Tibial nerve (tissue), 4 donors: ENCODE data around the gene PRELID1.

Experiments used
- EP300 ChIP-seq, 2 donors: sonication (generic); formaldehyde crosslinking; IDR thresholded peaks; one replicate each; pipeline ENCODE4 v1.6.1; 2017; ENCODE audit warnings: antibody characterized with exemption in 2 of 2, mild to moderate bottlenecking in 1 of 2
- POLR2A ChIP-seq, 2 donors: fragments of 450-650 bp; IDR thresholded peaks; one replicate each; pipeline ENCODE4 v1.6.1; 2017; ENCODE audit warnings: antibody characterized with exemption in 2 of 2, mild to moderate bottlenecking in 2 of 2, moderate library complexity in 2 of 2
- TF ChIP-seq, protein P1 (sequence below), 5 experiments: fragments of 200-600 bp in 3 of 5; fragments of 450-650 bp in 2 of 5; sonication (generic) in 3 of 5; IDR thresholded peaks; one replicate each; pipeline ENCODE4 v1.5.1; 2016 to 2019; ENCODE audit warnings: antibody characterized with exemption in 5 of 5, mild to moderate bottlenecking in 3 of 5, moderate library complexity in 2 of 5

DNA sequence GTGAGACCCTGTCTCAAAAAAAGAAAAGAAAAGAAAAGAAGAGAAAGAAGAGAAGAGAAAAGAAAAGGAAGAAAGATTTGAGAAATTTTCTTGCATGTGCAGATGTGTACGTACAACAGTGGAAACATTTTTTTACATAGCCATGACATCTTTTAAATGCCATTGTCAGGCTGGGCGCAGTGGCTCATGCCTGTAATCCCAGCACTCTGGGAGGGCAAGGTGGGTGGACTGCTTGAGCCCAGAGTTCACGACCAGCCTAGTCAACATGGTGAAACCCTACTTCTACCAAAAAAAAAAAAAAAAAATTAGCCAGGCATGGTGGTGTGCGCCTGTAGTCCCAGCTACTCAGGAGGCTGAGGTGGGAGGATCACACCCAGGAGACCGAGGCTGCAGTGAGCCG is 41.3 kb downstream of the PRELID1 start:
- TF ChIP-seq POLR2A (IDR thresholded peaks at IDR 0.05): no peak
- TF ChIP-seq, protein P1, sequence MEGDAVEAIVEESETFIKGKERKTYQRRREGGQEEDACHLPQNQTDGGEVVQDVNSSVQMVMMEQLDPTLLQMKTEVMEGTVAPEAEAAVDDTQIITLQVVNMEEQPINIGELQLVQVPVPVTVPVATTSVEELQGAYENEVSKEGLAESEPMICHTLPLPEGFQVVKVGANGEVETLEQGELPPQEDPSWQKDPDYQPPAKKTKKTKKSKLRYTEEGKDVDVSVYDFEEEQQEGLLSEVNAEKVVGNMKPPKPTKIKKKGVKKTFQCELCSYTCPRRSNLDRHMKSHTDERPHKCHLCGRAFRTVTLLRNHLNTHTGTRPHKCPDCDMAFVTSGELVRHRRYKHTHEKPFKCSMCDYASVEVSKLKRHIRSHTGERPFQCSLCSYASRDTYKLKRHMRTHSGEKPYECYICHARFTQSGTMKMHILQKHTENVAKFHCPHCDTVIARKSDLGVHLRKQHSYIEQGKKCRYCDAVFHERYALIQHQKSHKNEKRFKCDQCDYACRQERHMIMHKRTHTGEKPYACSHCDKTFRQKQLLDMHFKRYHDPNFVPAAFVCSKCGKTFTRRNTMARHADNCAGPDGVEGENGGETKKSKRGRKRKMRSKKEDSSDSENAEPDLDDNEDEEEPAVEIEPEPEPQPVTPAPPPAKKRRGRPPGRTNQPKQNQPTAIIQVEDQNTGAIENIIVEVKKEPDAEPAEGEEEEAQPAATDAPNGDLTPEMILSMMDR (IDR thresholded peaks at IDR 0.05): no peak
- TF ChIP-seq EP300 (IDR thresholded peaks at IDR 0.05): no peak
